GM19023 (cell line): ENCODE data around the gene HILPDA.
A peak's percentile ranks its signal among the peaks of the same experiment; 100 is the strongest.
"Not testable (repeated sequence)": the region's sequence is repeated elsewhere in the genome, so short reads cannot be mapped to it uniquely, and the experiment has no call there.

ENCODE experiments used
- ATAC-seq: cut with Tn5 transposase; IDR thresholded peaks from one replicate; pipeline ENCODE4 v1.9.1; 2021; ENCODE audit warnings: mild to moderate bottlenecking, moderate library complexity; ENCODE audit not compliant: unreplicated experiment

Gene HILPDA

GRCh38 chr7:128459394-128459878 is 3.8 kb downstream of the HILPDA start:
- peak; percentile 40 for ATAC-seq

- ATAC-seq: no peak
Measured at GRCh38 chr7:128462460-128462859, 6.8 kb downstream of the HILPDA start.

- not testable (repeated sequence) for ATAC-seq
Measured at GRCh38 chr7:128463345-128463744, 7.7 kb downstream of the HILPDA start.

GRCh38 chr7:128463933-128464332 is 8.3 kb downstream of the HILPDA start:
- not testable (repeated sequence) for ATAC-seq

- not testable (repeated sequence) for ATAC-seq
Measured at GRCh38 chr7:128466871-128467270, 11.2 kb downstream of the HILPDA start.

GRCh38 chr7:128476402-128477335 is 21.0 kb downstream of the HILPDA start, which contains the start of gene METTL2B:
Gene METTL2B (plus strand): TSS chr7:128476748. CDS start chr7:128476766, 18 bp downstream.
- ATAC-seq: peak; percentile 96

- not testable (repeated sequence) for ATAC-seq
Measured at GRCh38 chr7:128477336-128477690, 21.6 kb downstream of the HILPDA start.

GRCh38 chr7:128479082-128479481 is 23.4 kb downstream of the HILPDA start:
- not testable (repeated sequence) for ATAC-seq

- ATAC-seq: not testable (repeated sequence)
Measured at GRCh38 chr7:128488134-128488533, 32.5 kb downstream of the HILPDA start.

GRCh38 chr7:128497405-128497804 is 41.7 kb downstream of the HILPDA start:
- no peak for ATAC-seq

- not testable (repeated sequence) for ATAC-seq
Measured at GRCh38 chr7:128505416-128505815, 49.7 kb downstream of the HILPDA start.

- not testable (repeated sequence) for ATAC-seq
Measured at GRCh38 chr7:128506819-128507218, 51.1 kb downstream of the HILPDA start.

- ATAC-seq: not testable (repeated sequence)
Measured at GRCh38 chr7:128507321-128507993, 51.8 kb downstream of the HILPDA start.
